ENCODE data around the gene RPL37A.

Gene RPL37A

DNA sequence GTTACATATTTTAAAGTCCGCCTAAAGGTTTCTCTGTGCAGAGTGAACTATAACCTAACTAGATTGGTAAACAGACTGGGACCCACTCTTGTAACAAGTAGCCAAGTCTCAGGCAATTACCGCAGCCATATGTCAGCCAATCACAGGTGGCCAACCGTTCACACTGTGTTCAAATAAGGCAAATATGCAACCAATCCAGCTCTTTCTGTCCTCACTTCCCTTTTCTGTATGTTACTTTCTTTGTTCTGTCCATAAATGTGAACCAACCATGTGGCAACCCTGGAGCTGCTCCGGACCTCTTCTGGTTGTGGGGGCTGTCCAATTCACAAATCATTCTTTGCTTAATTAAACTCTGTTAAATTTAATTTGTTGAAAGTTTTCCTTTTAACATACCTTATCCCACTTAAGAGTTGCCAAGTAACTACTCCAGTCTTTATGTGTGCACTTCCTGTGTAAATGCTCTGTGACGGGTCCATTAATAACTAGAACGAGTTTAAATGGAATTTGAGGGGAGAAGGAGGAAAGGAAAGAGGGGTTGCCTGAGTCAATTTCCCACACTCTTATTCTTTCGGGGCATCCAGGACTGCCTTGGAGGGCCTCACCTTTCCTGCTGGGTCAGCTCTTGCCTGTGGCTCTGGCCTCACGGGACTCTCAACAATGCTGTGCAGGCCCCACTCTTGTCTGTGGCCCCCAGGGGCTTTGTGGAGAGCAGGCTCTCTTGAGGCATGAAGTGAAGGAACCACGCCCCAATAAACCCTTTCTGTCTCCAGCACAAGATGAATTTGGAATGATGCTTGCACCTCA lies 6.6 kb upstream of the RPL37A start:
- no peak for FAIRE-seq

DNA sequence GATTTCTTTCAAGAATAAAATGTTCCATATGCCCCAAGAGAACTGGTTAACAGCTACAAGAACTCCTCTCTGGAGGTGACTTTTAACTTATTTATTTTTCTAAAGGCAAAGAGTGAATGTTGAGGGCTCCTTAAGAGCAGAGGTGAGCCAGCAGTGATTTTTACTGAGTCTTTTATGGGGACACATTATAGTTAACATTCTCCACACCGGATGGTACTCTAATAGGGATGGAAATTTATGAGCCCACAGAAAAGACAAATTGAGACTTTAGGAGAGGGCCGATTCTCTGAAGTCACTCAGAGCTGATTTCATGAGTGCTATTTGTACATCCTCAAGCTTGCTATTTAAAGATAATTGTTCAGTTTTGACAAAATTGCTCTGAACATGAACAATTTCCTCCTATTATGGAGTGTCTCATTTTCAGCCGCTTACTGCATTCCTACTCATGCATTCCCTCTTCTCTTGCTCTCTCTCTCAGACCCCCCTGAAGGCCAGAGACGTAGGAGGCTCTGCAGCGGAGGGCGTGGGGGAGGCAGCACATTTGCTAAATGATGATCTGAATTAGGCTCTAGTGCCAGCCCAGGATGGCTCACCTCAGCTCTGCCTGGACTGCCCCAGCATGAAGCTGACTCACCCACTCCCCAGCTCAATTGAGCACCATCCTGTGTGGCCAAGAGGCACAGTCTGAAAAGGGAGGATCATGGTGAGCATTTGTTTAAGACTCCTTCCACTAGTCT lies 5.9 kb upstream of the RPL37A start:
- no peak for FAIRE-seq

DNA sequence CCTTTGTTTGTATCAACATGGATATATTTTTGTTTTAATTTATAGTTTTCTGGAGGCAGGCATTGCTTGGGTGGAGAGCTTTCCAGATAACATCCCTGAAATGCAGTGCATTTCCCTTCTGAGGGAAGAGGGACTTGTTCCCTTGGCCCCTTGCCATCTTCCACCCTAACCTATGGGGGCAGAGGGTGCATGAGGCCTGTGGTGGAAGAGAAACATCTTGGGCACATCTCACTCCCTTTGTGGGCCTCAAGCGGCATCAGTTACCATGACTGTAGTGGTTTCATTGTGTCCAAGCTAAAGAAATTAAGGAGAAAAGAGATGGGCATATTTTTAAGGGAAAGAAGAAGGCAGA lies 5.3 kb upstream of the RPL37A start:
- no peak for FAIRE-seq

DNA sequence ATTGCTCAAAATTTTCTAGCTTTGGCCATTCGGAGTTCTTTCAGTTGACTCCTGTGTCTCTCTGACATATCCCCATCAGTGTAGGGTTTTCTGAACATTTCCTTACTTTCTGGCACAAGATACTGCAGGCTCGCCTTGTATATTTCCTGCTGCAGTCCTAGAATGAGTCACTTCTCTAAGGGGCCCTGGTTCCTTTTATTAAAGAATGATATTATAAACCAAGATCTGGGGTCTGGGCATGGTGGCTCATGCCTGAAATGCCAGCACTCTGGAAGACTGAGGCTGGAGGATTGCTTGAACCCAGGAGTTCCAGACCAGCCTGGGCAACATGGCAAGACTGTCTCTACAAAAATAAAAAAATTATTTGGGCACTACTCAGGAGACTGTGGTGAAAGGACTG lies 3.0 kb upstream of the RPL37A start:
- no peak for FAIRE-seq

DNA sequence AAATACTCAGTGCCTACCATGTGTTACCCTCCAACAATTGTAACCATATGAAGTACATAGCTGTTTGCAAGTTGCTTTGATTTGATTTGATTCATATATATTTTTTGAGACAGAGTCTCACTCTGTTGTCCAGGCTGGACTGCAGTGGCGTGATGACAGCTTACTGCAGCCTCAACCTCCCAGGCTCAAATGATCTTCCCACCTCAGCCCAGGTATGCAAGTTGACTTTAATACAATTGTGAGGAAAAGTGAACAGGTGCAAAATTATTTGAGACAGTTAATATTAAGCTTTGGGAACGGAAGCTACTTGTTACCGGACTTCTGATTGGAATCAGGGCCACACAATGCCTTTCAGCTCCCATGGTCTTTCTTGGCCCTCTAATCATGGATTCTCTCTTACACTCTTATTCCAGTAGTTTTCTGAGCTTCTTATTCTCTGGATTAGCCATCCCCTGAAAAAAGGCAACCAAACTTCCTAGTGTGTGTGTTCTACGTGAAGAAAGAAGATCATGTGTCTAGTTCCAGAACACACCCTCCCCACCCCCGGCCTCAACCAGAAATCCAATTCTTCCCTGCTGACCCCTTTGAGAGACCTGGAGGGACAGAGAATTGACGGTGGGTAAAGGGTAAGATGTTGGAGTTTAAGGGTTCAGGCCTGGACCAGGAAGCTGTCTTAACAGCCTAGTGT lies 1.1 kb upstream of the RPL37A start:
- no peak for FAIRE-seq

DNA sequence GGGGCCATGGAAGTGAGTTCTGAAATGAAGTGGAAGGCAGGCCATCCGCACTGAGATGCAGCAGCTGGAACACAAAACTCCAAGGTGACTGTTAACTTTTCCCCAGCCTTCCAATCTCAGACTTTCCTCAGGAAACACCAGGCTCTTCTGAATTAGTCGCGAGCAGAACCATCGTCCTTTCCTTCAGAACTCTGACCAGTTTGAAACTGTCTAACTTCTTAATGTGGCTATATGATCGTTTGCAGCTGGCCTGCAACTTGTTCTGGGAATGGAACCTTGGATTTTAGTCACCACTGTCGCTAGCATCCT lies 620 bp upstream of the RPL37A start:
- no peak for FAIRE-seq

DNA sequence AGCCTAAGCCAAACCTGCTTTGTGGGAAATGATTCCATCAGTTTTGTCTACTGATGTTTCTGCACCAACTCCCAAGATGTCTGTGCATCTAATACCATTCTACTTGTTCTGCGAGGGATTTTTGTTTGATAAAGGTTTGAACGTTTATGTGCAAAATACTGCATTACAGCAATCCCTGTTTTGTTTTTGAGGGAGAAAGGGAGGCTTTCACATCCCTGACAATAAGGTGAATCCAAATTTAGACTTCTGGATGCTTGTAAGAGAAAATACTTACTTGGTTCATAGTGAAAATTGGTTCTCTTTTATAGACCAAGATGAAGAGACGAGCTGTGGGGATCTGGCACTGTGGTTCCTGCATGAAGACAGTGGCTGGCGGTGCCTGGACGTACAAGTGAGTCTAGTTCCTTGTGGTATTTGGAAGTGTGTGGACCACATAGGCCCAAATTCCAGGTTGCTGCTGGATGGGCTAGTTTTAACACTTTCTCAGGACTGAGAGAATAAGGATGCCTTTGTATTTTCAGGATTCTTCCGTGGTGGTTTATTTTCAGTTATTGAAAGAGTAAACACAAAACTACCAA lies 1.1 kb downstream of the RPL37A start:
- no peak for FAIRE-seq

DNA sequence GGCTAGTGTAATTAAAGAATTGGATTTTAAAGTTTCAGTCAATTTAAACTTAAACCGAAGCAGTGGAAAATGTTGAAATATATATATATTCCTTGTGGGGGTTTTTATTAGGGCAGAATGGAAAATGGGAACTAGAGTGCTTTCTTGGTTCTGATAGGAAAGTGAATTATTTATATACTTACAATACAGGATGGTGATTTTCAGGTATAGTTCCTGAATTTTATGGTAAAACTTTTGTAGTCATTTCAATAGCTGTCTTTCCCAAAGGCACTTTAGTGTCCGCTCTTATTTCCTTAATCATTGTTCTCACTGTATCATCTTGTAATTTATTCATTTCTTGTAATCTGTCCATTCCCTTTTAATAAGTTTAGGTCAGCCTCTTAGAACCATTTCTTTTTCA lies 1.9 kb downstream of the RPL37A start:
- no peak for FAIRE-seq

DNA sequence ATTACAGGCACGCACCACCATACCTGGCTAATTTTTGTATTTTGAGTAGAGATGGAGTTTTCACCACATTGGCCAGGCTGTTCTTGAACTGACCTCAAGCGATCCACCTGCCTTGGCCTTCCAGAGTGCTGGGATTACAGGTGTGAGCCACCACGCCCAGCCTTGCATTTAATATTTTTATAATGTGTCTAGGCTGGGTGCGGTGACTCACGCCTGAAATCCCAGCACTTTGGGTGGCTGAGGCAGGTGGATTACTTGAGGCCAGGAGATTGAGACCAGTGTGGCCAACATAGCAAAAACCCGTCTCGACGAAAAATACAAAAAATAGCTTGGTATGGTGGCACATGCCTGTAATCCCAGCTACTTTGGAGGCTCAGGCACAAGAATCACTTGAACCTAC lies 3.2 kb downstream of the RPL37A start:
- FAIRE-seq: no peak

DNA sequence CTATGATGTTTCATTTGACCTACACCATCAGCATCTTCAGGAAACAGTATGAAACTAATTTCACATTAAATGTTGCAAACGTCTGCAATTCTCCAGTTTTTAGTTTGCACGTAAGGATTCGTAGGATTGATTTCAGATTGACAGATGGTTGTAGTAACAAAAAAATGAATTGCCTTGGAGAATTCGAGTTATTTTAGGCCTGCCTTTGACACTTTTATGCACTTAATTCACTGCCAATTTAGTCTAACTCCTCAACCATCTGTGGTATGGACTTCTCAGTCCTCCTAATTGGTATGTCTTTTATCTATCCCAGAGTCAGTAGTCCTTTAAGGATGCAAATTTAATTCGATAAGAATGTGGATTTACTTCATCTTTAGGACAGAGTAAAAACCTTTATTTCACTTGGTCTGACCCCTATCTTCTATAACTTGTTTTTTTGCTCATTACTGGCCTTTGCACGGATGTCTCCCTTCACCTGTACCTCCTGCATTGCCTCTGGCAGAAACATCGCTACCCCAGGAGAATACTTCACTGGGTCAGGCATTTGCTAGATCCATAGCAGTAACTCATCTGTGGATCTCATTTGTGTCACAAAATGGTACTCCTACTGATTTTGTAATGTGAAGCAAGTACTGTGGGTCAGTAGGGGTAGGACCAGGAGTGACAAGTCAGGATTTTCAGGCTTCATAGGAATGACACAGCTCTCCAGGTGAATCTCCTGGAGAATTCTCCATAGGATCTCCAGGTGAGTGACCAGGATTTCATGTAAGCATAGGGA lies 3.9 kb downstream of the RPL37A start:
- FAIRE-seq: no peak

DNA sequence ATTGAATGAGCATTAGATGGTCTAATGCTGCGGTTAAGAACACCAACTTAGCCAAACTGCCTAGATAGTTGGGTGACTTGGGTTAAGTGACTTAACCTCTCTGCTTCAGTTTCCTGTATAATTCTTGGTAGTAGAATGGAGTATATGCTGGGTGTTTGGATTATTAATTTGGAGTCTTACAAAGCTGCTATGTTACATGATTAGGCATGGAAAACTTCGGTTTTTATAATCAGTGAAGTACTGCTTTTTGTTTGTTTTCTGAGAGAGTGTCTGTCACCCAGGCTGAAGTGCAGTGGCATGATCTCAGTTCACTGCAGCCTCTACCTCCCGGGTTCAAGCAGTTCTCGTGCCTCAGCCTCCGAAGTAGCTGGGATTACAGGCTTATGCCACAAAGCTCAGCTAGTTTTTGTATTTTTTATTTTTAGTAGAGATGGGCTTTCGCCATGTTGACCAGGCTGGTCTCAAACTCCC lies 4.5 kb downstream of the RPL37A start:
- FAIRE-seq: no peak

DNA sequence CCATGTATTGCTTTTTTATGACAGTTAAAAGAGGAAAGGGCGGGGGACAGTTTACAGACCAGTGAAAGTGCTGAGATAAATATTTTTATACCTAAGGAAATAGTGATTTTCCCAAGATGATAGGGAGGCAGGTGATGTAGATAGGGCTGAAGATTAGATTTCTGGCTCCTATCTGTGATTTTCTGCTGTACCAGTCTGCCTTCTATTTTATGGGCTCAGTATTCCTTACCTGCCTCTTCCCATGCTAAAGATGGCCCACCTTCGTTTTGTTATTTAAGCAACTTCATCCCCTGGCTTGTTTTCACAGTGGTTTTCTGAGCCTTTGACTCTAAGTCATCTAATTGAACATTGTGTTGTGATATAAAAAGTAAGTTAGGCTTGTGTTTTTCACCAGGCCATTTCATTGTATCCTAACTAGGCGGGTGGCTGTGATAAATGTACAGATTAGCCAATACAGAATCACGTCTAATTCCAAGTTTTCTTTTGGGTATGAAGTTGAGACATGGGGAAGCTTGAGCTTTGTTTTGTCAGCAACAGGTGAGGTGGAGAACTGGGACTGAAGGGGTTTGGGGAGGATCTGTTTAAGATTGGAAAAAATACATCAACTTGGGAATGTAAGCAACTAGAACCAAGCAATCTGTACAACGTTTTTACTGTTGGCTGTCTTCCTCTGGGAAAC lies 5.2 kb downstream of the RPL37A start:
- FAIRE-seq: no peak

DNA sequence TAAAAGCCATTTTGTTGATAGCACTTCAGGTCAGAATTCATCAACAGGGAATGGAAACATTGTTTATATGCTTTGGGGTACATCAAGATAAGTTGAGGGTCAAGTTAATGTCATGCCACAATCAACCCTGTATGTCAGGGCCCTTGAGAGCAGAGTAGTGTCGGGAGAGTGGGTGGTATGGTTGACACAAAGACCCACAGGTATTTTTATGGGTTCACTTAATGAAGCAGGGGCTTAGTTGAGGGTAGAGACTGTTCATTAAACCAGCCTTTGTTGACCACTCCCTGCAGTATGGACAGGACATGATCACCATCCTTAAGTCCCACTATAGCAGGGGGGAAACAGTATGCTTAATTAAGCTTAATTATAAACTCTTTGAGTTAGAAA lies 5.7 kb downstream of the RPL37A start:
- no peak for FAIRE-seq

DNA sequence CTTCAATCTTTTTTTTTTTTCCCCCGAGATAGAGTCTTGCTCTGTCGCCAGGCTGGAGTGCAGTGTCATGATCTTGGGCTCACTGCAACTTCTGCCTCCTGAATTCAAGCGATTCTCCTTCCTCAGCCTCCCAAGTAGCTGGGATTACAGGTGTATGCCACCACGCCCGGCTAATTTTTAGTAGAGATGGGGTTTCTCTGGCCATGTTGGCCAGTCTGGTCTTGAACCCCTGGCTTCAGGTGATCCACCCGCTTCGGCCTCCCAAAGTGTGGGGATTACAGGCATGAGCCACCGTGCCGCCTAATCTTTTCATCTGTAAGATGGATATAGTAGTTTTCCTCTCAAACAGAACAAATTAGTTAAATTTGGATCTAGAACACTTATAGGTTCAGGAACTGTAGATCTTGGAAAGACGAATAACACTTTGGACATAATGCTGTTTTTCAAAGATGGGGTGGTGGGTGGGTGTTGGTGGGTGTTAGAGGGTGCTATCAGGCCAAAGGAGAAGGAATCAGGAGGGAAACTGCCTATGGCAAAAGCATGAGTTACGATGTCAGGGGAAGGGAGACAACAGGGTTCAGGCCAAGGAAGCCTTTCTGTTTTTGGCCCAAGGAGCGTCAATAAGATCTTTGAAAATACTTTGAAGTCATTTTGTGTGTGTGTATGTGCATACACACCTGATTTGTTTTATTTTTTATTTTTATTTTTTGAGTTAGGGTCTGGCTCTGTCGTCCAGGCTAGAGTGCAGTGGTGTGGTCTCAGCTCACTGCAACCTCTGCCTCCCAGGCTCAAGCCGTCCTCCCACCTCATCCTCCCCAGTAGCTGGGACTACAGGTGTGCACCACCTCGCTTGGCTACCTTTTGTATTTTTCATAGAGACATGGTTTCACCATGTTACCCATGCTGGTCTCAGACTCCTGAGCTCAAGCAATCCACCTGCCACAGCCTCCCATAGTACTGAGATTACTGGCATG lies 6.8 kb downstream of the RPL37A start:
- no peak for FAIRE-seq

DNA sequence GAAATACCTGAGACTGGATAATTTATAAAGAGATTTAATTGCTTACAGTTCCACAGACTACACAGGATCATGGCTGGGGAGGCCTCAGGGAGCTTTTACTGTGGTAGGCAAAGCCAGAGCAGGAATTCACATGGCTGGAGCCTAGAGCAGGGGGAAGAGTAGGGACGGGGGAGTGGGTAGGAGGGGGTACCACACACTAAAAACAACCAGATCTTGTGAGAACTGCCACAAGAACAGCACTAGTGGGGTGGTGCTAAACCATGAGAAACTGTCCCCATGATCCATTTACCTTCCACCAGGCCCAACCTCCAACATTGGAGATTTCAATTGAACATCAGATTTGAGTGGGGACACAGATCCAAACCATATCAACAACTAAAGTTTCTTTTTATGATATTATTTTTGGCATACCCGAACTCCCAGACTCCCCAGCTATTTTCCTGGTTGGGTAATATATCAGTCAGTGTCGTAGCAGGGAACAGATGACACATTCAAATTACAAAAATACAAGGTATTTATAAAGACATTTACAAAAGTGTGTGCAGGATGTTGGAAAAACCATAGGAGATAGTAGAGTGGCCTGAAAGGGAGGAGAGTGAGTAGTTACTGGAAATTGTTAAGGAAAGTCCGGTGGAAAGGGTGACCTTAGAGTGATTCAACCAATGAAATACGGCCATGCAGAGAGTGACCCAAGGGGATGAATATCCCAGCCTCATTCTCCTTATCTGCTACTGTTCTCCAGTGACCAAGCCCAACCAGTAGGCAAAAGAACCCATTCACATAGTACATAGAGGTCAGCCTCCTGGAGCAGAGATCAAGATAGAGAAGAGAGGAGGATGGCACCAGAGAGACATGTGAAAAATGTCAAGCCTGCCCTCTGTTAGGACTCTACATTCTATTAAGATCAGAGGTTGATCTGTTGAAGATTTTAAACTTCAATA lies 8.8 kb downstream of the RPL37A start:
- FAIRE-seq: no peak

DNA sequence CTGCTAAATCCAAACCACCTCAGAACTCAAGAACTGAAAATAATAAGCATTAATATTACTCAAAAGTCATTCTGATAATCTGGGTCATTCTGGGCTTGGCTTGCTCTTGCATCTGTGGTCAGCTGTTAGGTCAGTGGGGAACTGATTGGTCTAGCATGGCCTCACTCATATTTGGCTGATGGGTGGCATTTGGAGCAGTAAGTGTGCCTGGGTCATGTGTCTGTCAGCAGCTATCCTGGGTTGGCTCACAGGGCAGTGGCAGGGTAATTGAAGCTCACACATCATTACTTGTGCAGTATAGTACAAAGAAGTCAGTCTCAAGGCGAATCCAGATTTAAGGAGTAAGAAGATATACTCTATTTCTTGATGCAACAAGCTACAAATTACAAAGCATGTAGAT lies 9.6 kb downstream of the RPL37A start:
- FAIRE-seq: no peak

DNA sequence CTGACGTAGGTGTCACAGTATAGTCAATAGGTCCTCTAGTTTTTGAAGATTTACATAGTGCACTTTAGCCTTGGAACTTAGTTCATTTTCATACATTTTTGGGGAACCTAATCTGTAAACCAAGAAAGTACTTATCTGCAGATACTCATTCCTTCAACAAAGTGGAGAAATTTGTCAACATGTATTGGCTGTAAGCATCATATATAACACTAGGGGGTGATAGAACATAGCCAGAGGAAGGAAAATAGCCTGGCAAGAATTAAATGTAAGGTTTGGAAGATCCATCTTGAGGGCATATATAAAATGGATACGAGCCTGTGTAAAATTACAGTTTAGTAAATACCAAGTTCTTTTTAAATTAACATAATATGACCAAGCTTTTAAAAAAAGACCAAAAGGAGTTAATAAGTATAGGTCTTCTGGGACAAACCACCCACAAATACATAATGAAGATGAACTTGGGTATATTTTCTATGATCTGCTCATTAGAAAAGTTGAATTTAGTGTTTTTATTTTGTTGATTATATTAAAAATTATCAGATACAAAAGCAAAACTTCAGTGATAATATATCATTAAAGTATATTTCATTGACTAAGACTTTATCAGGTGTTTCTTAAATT lies 18.2 kb downstream of the RPL37A start:
- FAIRE-seq: no peak

DNA sequence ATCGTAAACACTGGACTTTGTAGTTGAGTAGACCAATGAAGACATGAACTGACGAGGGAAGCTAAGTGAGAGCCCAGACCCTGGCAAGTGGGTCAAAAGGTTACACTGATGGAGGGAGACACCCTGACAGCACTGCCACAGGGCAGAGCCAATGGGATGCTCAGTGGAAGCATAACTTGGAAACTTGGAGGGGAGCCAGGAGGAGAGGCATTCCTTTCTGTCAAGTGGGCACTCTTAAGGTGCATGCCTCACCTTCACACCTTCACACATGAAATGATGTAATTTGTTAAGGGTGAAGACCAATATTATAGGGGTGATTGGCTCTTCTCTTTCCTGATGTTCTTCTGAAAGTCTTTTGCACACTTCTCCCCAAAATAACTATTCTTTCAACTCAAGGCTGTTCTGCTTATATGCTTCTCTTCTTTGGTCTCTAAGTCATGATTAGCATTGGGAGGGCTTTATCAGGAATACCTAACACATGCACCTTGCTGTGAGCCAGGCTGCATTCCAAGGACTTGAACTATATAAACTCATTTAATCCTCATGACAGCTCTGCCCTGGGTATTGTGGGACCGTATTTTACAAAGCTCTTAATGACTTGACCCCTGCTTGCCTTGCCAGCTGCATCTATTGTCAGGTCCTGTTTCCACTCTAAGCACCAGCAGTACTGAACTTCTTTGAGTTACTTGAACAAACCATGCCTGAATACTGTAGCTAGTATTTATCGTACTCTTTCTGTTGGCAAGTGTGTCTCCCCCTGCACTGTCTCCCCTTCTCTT lies 19.0 kb downstream of the RPL37A start:
- FAIRE-seq: no peak

All from colon (tissue), 2 donors.